Thoracic aorta (tissue), 2 donors: ENCODE measurements around the gene PHACTR1. TPM values are rescaled to one million over a fixed set of nuclear protein-coding genes. Genes with fewer than 3 reads are reported as not detected.
A peak's percentile ranks its signal among the peaks of the same experiment; 100 is the strongest.

Experiments used
- ATAC-seq: fragments of 150-250 bp; one replicate; pipeline ENCODE4 v1.8.0; 2017; ENCODE audit warnings: low read depth; ENCODE audit not compliant: insufficient number of reproducible peaks, low FRiP score
- DNase-seq: peaks from one replicate; pipeline ENCODE4 v3.0.0-alpha.2; 2020; ENCODE audit warnings: low spot score
- H3K27ac ChIP-seq, 2 donors: fragments of 200-600 bp; sonication (generic); 1 replicate in 1 of 2; 2 replicates in 1 of 2; pipeline ENCODE4 v1.5.1; 2016; ENCODE audit warnings: mild to moderate bottlenecking in 2 of 2, moderate library complexity in 2 of 2
- H3K27me3 ChIP-seq: fragments of 200-600 bp; sonication (generic); replicated peaks from 2 replicates; pipeline ENCODE4 v1.6.0; 2016; ENCODE audit warnings: mild to moderate bottlenecking; ENCODE audit not compliant: insufficient read depth
- H3K36me3 ChIP-seq: fragments of 200-600 bp; sonication (generic); one replicate; pipeline ENCODE4 v1.5.1; 2016
- H3K4me1 ChIP-seq, 2 donors: fragments of 200-600 bp; sonication (generic); 1 replicate in 1 of 2; 2 replicates in 1 of 2; pipeline versions ENCODE4 v1.5.1 to v1.6.0; 2016; ENCODE audit warnings: low read depth in 2 of 2, mild to moderate bottlenecking in 1 of 2; ENCODE audit not compliant: control insufficient read depth in 1 of 2
- H3K4me3 ChIP-seq: fragments of 200-600 bp; sonication (generic); 2 replicates; pipeline ENCODE4 v1.5.1; 2016; ENCODE audit warnings: mild to moderate bottlenecking
- H3K9me3 ChIP-seq: fragments of 200-600 bp; sonication (generic); 2 replicates; pipeline ENCODE4 v1.5.1; 2016
- CTCF ChIP-seq: fragments of 200-600 bp; sonication (generic); IDR thresholded peaks from one replicate; pipeline ENCODE4 v1.5.1; 2019; ENCODE audit warnings: antibody characterized with exemption
- total RNA-seq, 2 donors: library from RNA; depleted of rRNA; stranded (reverse); fragments of >200 nt; gene quantifications; one replicate each; pipeline versions ENCODE4 v1.1.0 to v1.2.3, GENCODE V29; 2016

The PHACTR1 gene
- total RNA-seq, 2 donors from 2014 or later: 42.9 to 69.1 TPM

- Histone ChIP-seq H3K27me3 (no peaks in the 10 kb centered on the region), H3K4me3 (no peak overlapping the region), H3K4me1 (peaks cover 7 to 38% of the 10 kb centered on the region in 2 donors), H3K9me3 (no peaks in the 10 kb centered on the region), H3K27ac (peak overlapping the region; percentile 68 to 70), H3K36me3 (peaks cover 10% of the 10 kb centered on the region)
- DNase-seq (no peak), ATAC-seq (no peak)
- TF ChIP-seq CTCF: no peak
Observed at GRCh38 chr6:13267142-13267651, 550.6 kb downstream of the PHACTR1 start.

GRCh38 chr6:13268913-13269518, 552.4 kb downstream of the PHACTR1 start:
- no peak for ATAC-seq
- H3K9me3 ChIP-seq: no peaks in the 10 kb centered on the region
- no peaks in the 10 kb centered on the region for H3K27me3 ChIP-seq
- peak overlapping the region; percentile 68 to 70 for H3K27ac ChIP-seq
- no peak for TF ChIP-seq CTCF
- H3K4me3 ChIP-seq: no peak overlapping the region
- DNase-seq: no peak
- H3K36me3 ChIP-seq: peaks cover 13% of the 10 kb centered on the region
- H3K4me1 ChIP-seq: peaks cover 7 to 38% of the 10 kb centered on the region in 2 donors

- Histone ChIP-seq H3K27ac (no peak overlapping the region), H3K36me3 (peaks cover 14% of the 10 kb centered on the region), H3K4me3 (no peak overlapping the region), H3K9me3 (no peaks in the 10 kb centered on the region), H3K4me1 (peaks cover 7 to 32% of the 10 kb centered on the region in 2 donors), H3K27me3 (no peaks in the 10 kb centered on the region)
- DNase-seq (no peak), ATAC-seq (no peak)
- no peak for TF ChIP-seq CTCF
Observed at GRCh38 chr6:13272131-13273046, 555.8 kb downstream of the PHACTR1 start.

- DNase-seq (no peak), ATAC-seq (no peak)
- no peak for TF ChIP-seq CTCF
- Histone ChIP-seq H3K4me1 (peaks cover 7 to 22% of the 10 kb centered on the region in 2 donors), H3K9me3 (no peaks in the 10 kb centered on the region), H3K27ac (no peak overlapping the region), H3K27me3 (no peaks in the 10 kb centered on the region), H3K36me3 (peaks cover 23% of the 10 kb centered on the region), H3K4me3 (peak overlapping the region; percentile 25)
Observed at GRCh38 chr6:13273202-13273930, 556.8 kb downstream of the PHACTR1 start.
